Inferior parietal cortex (tissue), 1 donor: ENCODE measurements around the gene ALDH8A1.

Experiments used
- DNase-seq: peaks from one replicate; pipeline ENCODE4 v3.0.0-alpha.2; 2016; ENCODE audit errors: extremely low spot score

ALDH8A1 gene

DNA sequence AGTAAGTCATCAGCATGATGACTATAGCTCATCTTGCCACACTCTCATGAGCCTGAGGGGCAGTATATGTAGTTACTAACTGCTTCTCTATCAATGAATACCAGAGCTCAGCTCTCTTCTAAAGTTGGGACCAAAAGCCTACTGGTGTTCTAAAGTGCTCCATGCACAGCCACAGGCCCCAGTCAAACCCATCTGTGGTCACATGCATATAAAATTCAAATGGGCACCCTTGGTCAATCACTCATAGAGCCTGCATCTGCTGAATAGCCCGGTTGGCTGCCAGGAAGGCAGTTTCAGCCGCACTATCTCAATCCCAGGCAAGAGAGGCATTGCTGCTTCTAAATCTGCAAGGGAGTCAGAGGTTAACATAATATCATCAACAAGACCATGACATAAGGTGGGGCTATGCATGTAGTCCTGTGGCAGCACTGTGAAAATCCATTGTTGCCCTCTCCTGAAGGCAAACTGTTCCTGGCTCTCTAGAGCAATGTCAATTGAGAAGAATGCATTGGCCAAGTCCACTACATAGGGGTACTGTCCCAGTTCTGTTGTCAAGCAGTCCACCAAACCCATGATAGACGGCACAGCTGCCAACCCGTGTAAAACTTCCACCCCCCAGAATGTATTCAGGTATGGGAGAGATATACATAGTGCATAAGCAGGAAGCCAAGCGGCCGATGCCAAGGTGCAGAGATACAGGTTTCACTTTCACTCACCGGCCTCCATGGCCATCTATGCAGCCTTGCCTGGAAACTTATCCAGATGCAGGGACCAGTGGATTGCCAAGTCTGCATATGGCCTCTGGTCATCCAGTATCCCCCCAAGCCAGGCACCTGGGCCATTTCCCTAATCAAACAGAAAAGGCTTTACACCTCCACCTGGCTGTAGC lies 76.2 kb downstream of the ALDH8A1 start:
- DNase-seq = no peak

- DNase-seq = no peak
Observed at GRCh38 chr6:134870677-134871498, 79.0 kb downstream of the ALDH8A1 start.

DNA sequence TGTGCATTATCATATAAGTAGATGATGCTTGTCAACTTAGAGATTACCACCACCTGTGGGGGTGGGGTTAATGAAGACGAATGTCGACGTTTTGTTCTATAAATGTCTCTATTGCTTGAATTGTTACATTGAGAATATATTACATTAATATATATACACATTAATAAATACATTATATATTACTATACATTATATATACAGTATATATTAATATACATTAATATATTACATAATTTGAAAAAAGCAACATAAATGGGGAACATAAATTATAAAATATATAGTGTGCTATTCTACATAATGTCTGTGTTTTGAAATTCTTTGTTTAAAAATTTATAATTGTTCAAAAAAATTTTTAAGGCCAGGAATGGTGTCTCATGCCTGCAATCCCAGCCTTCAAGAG lies 81.1 kb downstream of the ALDH8A1 start:
- no peak for DNase-seq
